ENCODE measurements around the gene ADORA2B.

- TF ChIP-seq CTCF (conservative IDR thresholded peaks at IDR 0.05; ENCODE audit: low read length), result no peak
- TF ChIP-seq EZH2phosphoT487 (IDR thresholded peaks at IDR 0.05; ENCODE audit: borderline replicate concordance, low read depth, low read length), result no peak
Observed at GRCh38 chr17:15931394-15931793, 13.5 kb upstream of the ADORA2B start.
